GM18508 (cell line): ENCODE data around the gene OR6B2.

Source experiments
- ATAC-seq: cut with Tn5 transposase; IDR thresholded peaks from one replicate; pipeline ENCODE4 v1.9.1; 2021; ENCODE audit warnings: moderate number of reproducible peaks; ENCODE audit not compliant: insufficient read depth, unreplicated experiment

Gene OR6B2

GRCh38 chr2:240043279-240043989, 13.2 kb upstream of the OR6B2 start:
- ATAC-seq = no peak

- no peak for ATAC-seq
These were observed 12.5 kb upstream of the OR6B2 start for GRCh38 chr2:240042740-240043139.

GRCh38 chr2:240041363-240041762, 11.1 kb upstream of the OR6B2 start:
- no peak for ATAC-seq

GRCh38 chr2:240037358-240037757, 7.1 kb upstream of the OR6B2 start:
- no peak for ATAC-seq

GRCh38 chr2:240033330-240033678, 3.1 kb upstream of the OR6B2 start:
- ATAC-seq = no peak

GRCh38 chr2:240032406-240033329, 2.4 kb upstream of the OR6B2 start:
- no peak for ATAC-seq

- no peak for ATAC-seq
These were observed 5.5 kb downstream of the OR6B2 start for GRCh38 chr2:240024766-240025165.

GRCh38 chr2:240023792-240024191, 6.4 kb downstream of the OR6B2 start:
- no peak for ATAC-seq

- ATAC-seq = no peak
These were observed 8.6 kb downstream of the OR6B2 start for GRCh38 chr2:240021488-240022104.

- no peak for ATAC-seq
These were observed 12.0 kb downstream of the OR6B2 start for GRCh38 chr2:240018071-240018750.

GRCh38 chr2:240014327-240014726, 15.9 kb downstream of the OR6B2 start:
- no peak for ATAC-seq

GRCh38 chr2:240013343-240013742, 16.9 kb downstream of the OR6B2 start:
- ATAC-seq = no peak

- ATAC-seq = no peak
These were observed 27.2 kb downstream of the OR6B2 start for GRCh38 chr2:240002983-240003382.

- no peak for ATAC-seq
These were observed 29.6 kb downstream of the OR6B2 start for GRCh38 chr2:240000671-240001070.

- ATAC-seq = no peak
These were observed 32.4 kb downstream of the OR6B2 start for GRCh38 chr2:239997686-239998409.

- ATAC-seq = no peak
These were observed 36.1 kb downstream of the OR6B2 start for GRCh38 chr2:239994086-239994485.

- ATAC-seq = no peak
These were observed 36.9 kb downstream of the OR6B2 start for GRCh38 chr2:239993291-239993690.

- ATAC-seq = no peak
These were observed 38.4 kb downstream of the OR6B2 start for GRCh38 chr2:239991689-239992314.

GRCh38 chr2:239990966-239991365, 39.3 kb downstream of the OR6B2 start:
- no peak for ATAC-seq

- no peak for ATAC-seq
These were observed 44.9 kb downstream of the OR6B2 start for GRCh38 chr2:239985356-239985755.
